GM12878 (cell line): ENCODE measurements around the gene TSHZ3. TPM values are rescaled to one million over a fixed set of nuclear protein-coding genes. Genes with fewer than 3 reads are reported as not detected.

Experiments used
- ATAC-seq: fragments of 200-7000 bp; cut with Tn5 transposase; 3 replicates; pipeline ENCODE4 v1.9.1; 2020; ENCODE audit warnings: mild to moderate bottlenecking, moderate library complexity
- BruUV-seq: library from RNA; stranded (reverse); fragments of 400-500 nt; replicated peaks from 2 replicates; lab custom pipeline; 2021; lab: Mats Ljungman, UMichigan
- CTCF ChIA-PET: fragments of 300-600 bp; sonication (Branson Sonifier 250); formaldehyde crosslinking; extraction: SDS; loops from one replicate; lab custom pipeline; 2021; ENCODE audit warnings: inconsistent platforms; lab: Yijun Ruan, JAX
- POLR2A ChIA-PET: fragments of 350-600 bp; formaldehyde crosslinking; extraction: SDS; loops from one replicate; lab custom pipeline; 2021; ENCODE audit warnings: inconsistent platforms; lab: Charles Lee
- RAD21 ChIA-PET: fragments of 300-600 bp; sonication (Branson Sonifier 250); formaldehyde crosslinking; loops from one replicate; lab custom pipeline; 2023; ENCODE audit warnings: antibody characterized with exemption; ENCODE audit not compliant: unreplicated experiment; lab: Charles Lee
- SMC1A ChIA-PET: fragments of 300-600 bp; sonication (Branson Sonifier 250); formaldehyde crosslinking; loops from one replicate; lab custom pipeline; 2023; ENCODE audit not compliant: unreplicated experiment, uncharacterized antibody; lab: Charles Lee
- DNase-seq: peaks from one replicate; pipeline ENCODE4 v3.0.0-alpha.2; 2011; ENCODE audit warnings: low read depth, low spot score
- FAIRE-seq: peaks from 3 replicates; lab custom pipeline; 2011; peaks lifted over from hg19 to GRCh38; lab: Jason Lieb, UNC
- H2AFZ ChIP-seq: 2 replicates; pipeline ENCODE4 v1.6.0; 2011; ENCODE audit warnings: low read depth, low read length, control low read depth; ENCODE audit not compliant: control insufficient read depth
- H3K27ac ChIP-seq: 2 replicates; pipeline ENCODE4 v1.5.1; 2011; ENCODE audit warnings: control low read depth; ENCODE audit not compliant: control insufficient read depth, insufficient read depth
- H3K27me3 ChIP-seq, 2 experiments: replicated peaks in 1 of 2; 2 replicates each; pipeline versions ENCODE4 v1.6.0 to v1.6.1; 2011; ENCODE audit warnings: low read length in 1 of 2; ENCODE audit not compliant: control insufficient read depth in 2 of 2, insufficient read depth in 2 of 2
- H3K36me3 ChIP-seq, 2 experiments: 2 replicates each; pipeline ENCODE4 v1.5.1; 2011; ENCODE audit warnings: low read length in 1 of 2; ENCODE audit not compliant: control insufficient read depth in 2 of 2, insufficient read depth in 2 of 2
- H3K4me1 ChIP-seq: 2 replicates; pipeline ENCODE4 v1.6.1; 2011; ENCODE audit warnings: mild to moderate bottlenecking, low read length, moderate library complexity, mixed read lengths; ENCODE audit not compliant: control insufficient read depth, insufficient read depth
- H3K4me2 ChIP-seq: 2 replicates; pipeline ENCODE4 v1.6.0; 2011; ENCODE audit warnings: control low read depth; ENCODE audit not compliant: control insufficient read depth, insufficient read depth
- H3K4me3 ChIP-seq: fragments of 200-600 bp; sonication (generic); 2 replicates; pipeline ENCODE4 v1.5.1; 2016
- H3K79me2 ChIP-seq: 2 replicates; pipeline ENCODE4 v1.6.0; 2011; ENCODE audit warnings: low read length; ENCODE audit not compliant: control insufficient read depth, insufficient read depth
- H3K9ac ChIP-seq: 2 replicates; pipeline ENCODE4 v1.8.0; 2011; ENCODE audit warnings: low read length, control low read depth, mixed read lengths; ENCODE audit not compliant: control insufficient read depth, insufficient read depth
- H3K9me3 ChIP-seq: replicated peaks from 3 replicates; pipeline ENCODE4 v1.5.1; 2011; ENCODE audit warnings: mild to moderate bottlenecking, low read length; ENCODE audit not compliant: control insufficient read depth, insufficient read depth
- H4K20me1 ChIP-seq: 2 replicates; pipeline ENCODE4 v1.6.0; 2011; ENCODE audit not compliant: control insufficient read depth, insufficient read depth
- BHLHE40 ChIP-seq, 2 experiments: fragments of 450-650 bp in 1 of 2; IDR thresholded peaks; 2 replicates each; pipeline ENCODE4 v1.6.1; 2011 to 2017; ENCODE audit warnings: low read depth in 2 of 2, borderline replicate concordance in 1 of 2, improper control_type of control experiment in 1 of 2, low read length in 1 of 2, mild to moderate bottlenecking in 1 of 2
- DPF2 ChIP-seq: fragments of 450-650 bp; IDR thresholded peaks from 2 replicates; pipeline ENCODE4 v1.6.1; 2017; ENCODE audit warnings: mild to moderate bottlenecking
- LARP7 ChIP-seq: fragments of 450-650 bp; IDR thresholded peaks from 2 replicates; pipeline ENCODE4 v1.6.1; 2017; ENCODE audit warnings: mild to moderate bottlenecking
- MAX ChIP-seq: IDR thresholded peaks from 2 replicates; pipeline ENCODE4 v1.6.1; 2012; ENCODE audit warnings: low read depth, low read length, improper control_type of control experiment
- MEF2A ChIP-seq: IDR thresholded peaks from 2 replicates; pipeline ENCODE4 v1.6.1; 2011; ENCODE audit warnings: low read depth, mild to moderate bottlenecking, low read length, moderate library complexity; ENCODE audit not compliant: insufficient read depth
- MEF2B ChIP-seq: fragments of 450-650 bp; IDR thresholded peaks from 2 replicates; pipeline ENCODE4 v1.6.1; 2018; ENCODE audit warnings: mild to moderate bottlenecking, moderate library complexity; ENCODE audit not compliant: partially characterized antibody, poor library complexity, severe bottlenecking
- NFIC ChIP-seq: IDR thresholded peaks from 2 replicates; pipeline ENCODE4 v1.6.1; 2012; ENCODE audit warnings: low read depth, mild to moderate bottlenecking, inconsistent platforms, low read length, moderate library complexity
- NRF1 ChIP-seq: conservative IDR thresholded peaks from 2 replicates; pipeline ENCODE4 v1.6.1; 2011; ENCODE audit warnings: mild to moderate bottlenecking, low read depth, low read length, improper control_type of control experiment
- RCOR1 ChIP-seq: conservative IDR thresholded peaks from 2 replicates; pipeline ENCODE4 v1.6.1; 2012; ENCODE audit warnings: low read depth, low read length, improper control_type of control experiment
- ZNF592 ChIP-seq: fragments of 450-650 bp; IDR thresholded peaks from 2 replicates; pipeline ENCODE4 v1.6.1; 2017; ENCODE audit warnings: mild to moderate bottlenecking, moderate library complexity
- WGBS: methylation state at CpG from one replicate; pipeline ENCODE4 v1.1.6; 2016; ENCODE audit warnings: low lambda C conversion rate; ENCODE audit not compliant: insufficient replicate concordance, insufficient coverage; ENCODE audit errors: missing lambda C conversion rate; 5-methylcytosine and 5-hydroxymethylcytosine counted together
- in situ Hi-C: fragments of 300-500 bp; cut with MboI; formaldehyde crosslinking; loops from 9 replicates; pipeline ENCODE4 v1.14.3; 2018; ENCODE audit warnings: mixed read lengths
- intact Hi-C: fragments of 100-400 bp; cut with micrococcal nuclease; formaldehyde crosslinking; loops from one replicate; pipeline ENCODE4 v1.14.2; 2022; ENCODE audit not compliant: unreplicated experiment
- polyA plus RNA-seq, 11 experiments: library from polyadenylated mRNA; depleted of rRNA in 4 of 11; unstranded in 6 of 11; stranded (reverse) in 5 of 11; fragments of >200 nt; fragmentation: Nextera tagmentation in 4 of 11; fragmentation: Illumina TruSeq in 1 of 11; extraction: Ambion mirVana in 4 of 11; extraction: Trizol in 1 of 11; gene quantifications; 1 replicate in 1 of 11; 2 replicates in 10 of 11; pipeline versions ENCODE4 v1.2.1 to v1.2.3, GENCODE V29; 2011 to 2016; ENCODE audit warnings: inconsistent platforms in 2 of 11, missing spikeins in 2 of 11, low read depth in 1 of 11
- total RNA-seq, 4 experiments: library from RNA; depleted of rRNA in 3 of 4; stranded (reverse); fragments of >200 nt in 3 of 4; fragmentation: Illumina TruSeq in 1 of 4; extraction: Trizol in 1 of 4; gene quantifications; 2 replicates each; pipeline versions ENCODE4 v1.2.1 to v1.2.3, GENCODE V29; 2013 to 2021
- TF ChIP-seq, protein P1 (sequence below): IDR thresholded peaks from 2 replicates; pipeline ENCODE4 v1.6.1; 2011; ENCODE audit warnings: low read depth, mild to moderate bottlenecking, low read length, moderate library complexity, borderline replicate concordance; ENCODE audit errors: extremely low read depth
- TF ChIP-seq, protein P2 (sequence below): IDR thresholded peaks from 2 replicates; pipeline ENCODE4 v1.6.1; 2011; ENCODE audit warnings: borderline replicate concordance, low read depth, mild to moderate bottlenecking, moderate library complexity, low read length; ENCODE audit not compliant: insufficient read depth, poor library complexity, severe bottlenecking
- TF ChIP-seq, protein P3 (sequence below): fragments of 450-650 bp; IDR thresholded peaks from 2 replicates; pipeline ENCODE4 v1.6.1; 2017; ENCODE audit warnings: mild to moderate bottlenecking, low read depth, inconsistent platforms; ENCODE audit not compliant: poor library complexity, severe bottlenecking
- TF ChIP-seq, protein P4 (sequence below): fragments of 450-650 bp; IDR thresholded peaks from 2 replicates; pipeline ENCODE4 v1.6.1; 2016; ENCODE audit warnings: mild to moderate bottlenecking

Gene TSHZ3
- total and polyA plus RNA-seq, 10 of the 15 experiments (the other 5 are each of a cell fraction or from before 2014, with no cell fraction given), result 0.23 TPM; not detected in 9

- no peaks in the 10 kb centered on the region for H4K20me1 ChIP-seq
- SMC1A ChIA-PET, result no interaction called here
- intact Hi-C loops, result no loop called here
- TF ChIP-seq, protein P1, sequence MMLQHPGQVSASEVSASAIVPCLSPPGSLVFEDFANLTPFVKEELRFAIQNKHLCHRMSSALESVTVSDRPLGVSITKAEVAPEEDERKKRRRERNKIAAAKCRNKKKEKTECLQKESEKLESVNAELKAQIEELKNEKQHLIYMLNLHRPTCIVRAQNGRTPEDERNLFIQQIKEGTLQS, result no peak
- TF ChIP-seq BHLHE40 (IDR thresholded peaks at IDR 0.05; ENCODE audit: borderline replicate concordance in 1 of 2, low read depth in 2 of 2, low read length in 1 of 2) (no peak), MAX (no peak), MEF2B (no peak), RCOR1 (no peak), MEF2A (no peak), NFIC (no peak), ZNF592 (no peak), LARP7 (no peak), NRF1 (no peak), DPF2 (no peak)
- TF ChIP-seq, protein P2, sequence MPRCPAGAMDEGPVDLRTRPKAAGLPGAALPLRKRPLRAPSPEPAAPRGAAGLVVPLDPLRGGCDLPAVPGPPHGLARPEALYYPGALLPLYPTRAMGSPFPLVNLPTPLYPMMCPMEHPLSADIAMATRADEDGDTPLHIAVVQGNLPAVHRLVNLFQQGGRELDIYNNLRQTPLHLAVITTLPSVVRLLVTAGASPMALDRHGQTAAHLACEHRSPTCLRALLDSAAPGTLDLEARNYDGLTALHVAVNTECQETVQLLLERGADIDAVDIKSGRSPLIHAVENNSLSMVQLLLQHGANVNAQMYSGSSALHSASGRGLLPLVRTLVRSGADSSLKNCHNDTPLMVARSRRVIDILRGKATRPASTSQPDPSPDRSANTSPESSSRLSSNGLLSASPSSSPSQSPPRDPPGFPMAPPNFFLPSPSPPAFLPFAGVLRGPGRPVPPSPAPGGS, result no peak
- TF ChIP-seq, protein P3, sequence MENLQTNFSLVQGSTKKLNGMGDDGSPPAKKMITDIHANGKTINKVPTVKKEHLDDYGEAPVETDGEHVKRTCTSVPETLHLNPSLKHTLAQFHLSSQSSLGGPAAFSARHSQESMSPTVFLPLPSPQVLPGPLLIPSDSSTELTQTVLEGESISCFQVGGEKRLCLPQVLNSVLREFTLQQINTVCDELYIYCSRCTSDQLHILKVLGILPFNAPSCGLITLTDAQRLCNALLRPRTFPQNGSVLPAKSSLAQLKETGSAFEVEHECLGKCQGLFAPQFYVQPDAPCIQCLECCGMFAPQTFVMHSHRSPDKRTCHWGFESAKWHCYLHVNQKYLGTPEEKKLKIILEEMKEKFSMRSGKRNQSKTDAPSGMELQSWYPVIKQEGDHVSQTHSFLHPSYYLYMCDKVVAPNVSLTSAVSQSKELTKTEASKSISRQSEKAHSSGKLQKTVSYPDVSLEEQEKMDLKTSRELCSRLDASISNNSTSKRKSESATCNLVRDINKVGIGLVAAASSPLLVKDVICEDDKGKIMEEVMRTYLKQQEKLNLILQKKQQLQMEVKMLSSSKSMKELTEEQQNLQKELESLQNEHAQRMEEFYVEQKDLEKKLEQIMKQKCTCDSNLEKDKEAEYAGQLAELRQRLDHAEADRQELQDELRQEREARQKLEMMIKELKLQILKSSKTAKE, result no peak
- TF ChIP-seq, protein P4, sequence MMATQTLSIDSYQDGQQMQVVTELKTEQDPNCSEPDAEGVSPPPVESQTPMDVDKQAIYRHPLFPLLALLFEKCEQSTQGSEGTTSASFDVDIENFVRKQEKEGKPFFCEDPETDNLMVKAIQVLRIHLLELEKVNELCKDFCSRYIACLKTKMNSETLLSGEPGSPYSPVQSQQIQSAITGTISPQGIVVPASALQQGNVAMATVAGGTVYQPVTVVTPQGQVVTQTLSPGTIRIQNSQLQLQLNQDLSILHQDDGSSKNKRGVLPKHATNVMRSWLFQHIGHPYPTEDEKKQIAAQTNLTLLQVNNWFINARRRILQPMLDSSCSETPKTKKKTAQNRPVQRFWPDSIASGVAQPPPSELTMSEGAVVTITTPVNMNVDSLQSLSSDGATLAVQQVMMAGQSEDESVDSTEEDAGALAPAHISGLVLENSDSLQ, result no peak
Observed at GRCh38 chr19:31303262-31303815, 45.9 kb downstream of the TSHZ3 start.

More at GRCh38 chr19:31303262-31303815, 45.9 kb downstream of the TSHZ3 start:
- no peak overlapping the region for H3K4me3 ChIP-seq
- WGBS, result 39% methylated on average over 16 of the region's 16 CpGs
- no peaks in the 10 kb centered on the region for H3K27me3 ChIP-seq
- ATAC-seq (no peak), DNase-seq (no peak), FAIRE-seq (no peak)
- H3K4me1 ChIP-seq, result no peaks in the 10 kb centered on the region
- RAD21 ChIA-PET, result no interaction called here
- H3K9ac ChIP-seq, result no peak overlapping the region
- no peaks in the 10 kb centered on the region for H3K36me3 ChIP-seq
- H3K9me3 ChIP-seq, result no peaks in the 10 kb centered on the region
- CTCF ChIA-PET, result no interaction called here
- H3K27ac ChIP-seq, result no peak overlapping the region
- no peak overlapping the region for H2AFZ ChIP-seq
- no peaks in the 10 kb centered on the region for H3K79me2 ChIP-seq
- no peak overlapping the region for H3K4me2 ChIP-seq
- in situ Hi-C loops, result no loop called here
- BruUV-seq, result no TSS peak
- POLR2A ChIA-PET, result interaction anchor here (0.5 kb wide), 1 partner anchor 1989 kb away, joined by 6 read pairs; no protein-coding TSS in a partner anchor
